PC-3 (cell line): ENCODE data around the gene OR56A5.

Experiments
- CTCF ChIP-seq: fragments of 300-600 bp; sonication (generic); conservative IDR thresholded peaks from 2 replicates; pipeline ENCODE4 v1.5.1; 2017; ENCODE audit warnings: antibody characterized with exemption, low read depth, mild to moderate bottlenecking, low read length
- EZH2 ChIP-seq: fragments of 300-600 bp; sonication (generic); IDR thresholded peaks from one replicate; pipeline ENCODE4 v1.6.1; 2017; ENCODE audit warnings: antibody characterized with exemption, mild to moderate bottlenecking, low read length; ENCODE audit not compliant: unreplicated experiment

GRCh38 chr11:5992150-5992549 lies 23.9 kb upstream of the OR56A5 start:
- TF ChIP-seq EZH2 (no peak), CTCF (no peak)
